Gastrocnemius medialis (tissue), 4 donors: ENCODE measurements around the gene RABEP2. TPM values are rescaled to one million over a fixed set of nuclear protein-coding genes. Genes with fewer than 3 reads are reported as not detected.
"Not testable (repeated sequence)": the region's sequence is repeated elsewhere in the genome, so short reads cannot be mapped to it uniquely, and the experiment has no call there.

Experiments used
- ATAC-seq, 2 donors: fragments of 150-250 bp; one replicate each; pipeline ENCODE4 v1.9.1; 2016
- DNase-seq, 2 donors: peaks; one replicate each; pipeline ENCODE4 v3.0.0-alpha.2; 2019
- H3K27ac ChIP-seq, 4 donors: fragments of 200-600 bp; sonication (generic); 1 replicate in 1 of 4; 2 replicates in 3 of 4; pipeline ENCODE4 v1.5.1; 2016 to 2018; ENCODE audit warnings: mild to moderate bottlenecking in 2 of 4, moderate library complexity in 1 of 4
- H3K27me3 ChIP-seq, 3 donors: fragments of 200-600 bp; sonication (generic) in 2 of 3; 1 replicate in 1 of 3; 2 replicates in 2 of 3; pipeline versions ENCODE4 v1.5.1 to v1.6.0; 2016 to 2019; ENCODE audit warnings: mild to moderate bottlenecking in 1 of 3, moderate library complexity in 1 of 3
- H3K36me3 ChIP-seq, 2 donors: fragments of 200-600 bp; sonication (generic) in 1 of 2; one replicate each; pipeline ENCODE4 v1.5.1; 2017 to 2018
- H3K4me1 ChIP-seq, 2 donors: fragments of 200-600 bp; sonication (generic) in 1 of 2; one replicate each; pipeline ENCODE4 v1.5.1; 2016 to 2017; ENCODE audit warnings: mild to moderate bottlenecking in 2 of 2
- H3K4me3 ChIP-seq, 4 donors: fragments of 200-600 bp; sonication (generic) in 3 of 4; 1 replicate in 1 of 4; 2 replicates in 3 of 4; pipeline ENCODE4 v1.5.1; 2016 to 2019; ENCODE audit warnings: mild to moderate bottlenecking in 2 of 4
- H3K9me3 ChIP-seq, 3 donors: fragments of 200-600 bp; sonication (generic) in 2 of 3; 1 replicate in 1 of 3; 2 replicates in 2 of 3; pipeline ENCODE4 v1.5.1; 2016 to 2019
- CTCF ChIP-seq, 5 experiments: fragments of 450-650 bp in 3 of 5; fragments of 200-600 bp in 2 of 5; sonication (generic) in 2 of 5; IDR thresholded peaks in 4 of 5; conservative IDR thresholded peaks in 1 of 5; 1 replicate in 4 of 5; 2 replicates in 1 of 5; pipeline ENCODE4 v1.5.1; 2016 to 2019; ENCODE audit warnings: antibody characterized with exemption in 5 of 5, mild to moderate bottlenecking in 3 of 5, moderate library complexity in 3 of 5
- POLR2A ChIP-seq, 2 donors: fragments of 450-650 bp; IDR thresholded peaks; one replicate each; pipeline ENCODE4 v1.6.1; 2017; ENCODE audit warnings: antibody characterized with exemption in 2 of 2, mild to moderate bottlenecking in 2 of 2, moderate library complexity in 2 of 2
- in situ Hi-C, 4 donors: fragments of 200-750 bp; cut with MboI; loops; one replicate each; pipeline versions ENCODE4 v1.15.0 to v1.8.0; 2017; ENCODE audit warnings: low sequenced_read_pairs in 4 of 4
- intact Hi-C: fragments of 100-400 bp; cut with DNase I; formaldehyde crosslinking; loops from one replicate; pipeline ENCODE4 v1.15.1; 2023; ENCODE audit warnings: low total_unique reads
- total RNA-seq, 4 donors: library from RNA; depleted of rRNA; stranded (reverse); fragments of >200 nt; gene quantifications; one replicate each; pipeline versions ENCODE4 v1.1.0 to v1.2.3, GENCODE V29; 2016

The RABEP2 gene
- total RNA-seq, 4 donors from 2014 or later, result 2.9 to 13.9 (median 6.4) TPM

GRCh38 chr16:28884045-28884444, 41.0 kb downstream of the RABEP2 start:
- Histone ChIP-seq H3K4me1 (peaks cover 14 to 27% of the 10 kb centered on the region in 2 donors), H3K36me3 (peaks cover 0 to 12% of the 10 kb centered on the region in 2 donors), H3K4me3 (no peak overlapping the region), H3K27me3 (no peaks in the 10 kb centered on the region), H3K27ac (peak overlapping the region; percentile 83 to 92 (median 90)), H3K9me3 (no peaks in the 10 kb centered on the region)
- TF ChIP-seq CTCF (IDR thresholded peaks at IDR 0.05 in 4 of 5, conservative IDR thresholded peaks at IDR 0.05 in 1 of 5) (no peak), POLR2A (IDR thresholded peaks at IDR 0.05) (no peak)
- in situ Hi-C loops, result no loop called here
- intact Hi-C loops, result no loop called here
- DNase-seq (no peak), ATAC-seq (no peak)

DNA sequence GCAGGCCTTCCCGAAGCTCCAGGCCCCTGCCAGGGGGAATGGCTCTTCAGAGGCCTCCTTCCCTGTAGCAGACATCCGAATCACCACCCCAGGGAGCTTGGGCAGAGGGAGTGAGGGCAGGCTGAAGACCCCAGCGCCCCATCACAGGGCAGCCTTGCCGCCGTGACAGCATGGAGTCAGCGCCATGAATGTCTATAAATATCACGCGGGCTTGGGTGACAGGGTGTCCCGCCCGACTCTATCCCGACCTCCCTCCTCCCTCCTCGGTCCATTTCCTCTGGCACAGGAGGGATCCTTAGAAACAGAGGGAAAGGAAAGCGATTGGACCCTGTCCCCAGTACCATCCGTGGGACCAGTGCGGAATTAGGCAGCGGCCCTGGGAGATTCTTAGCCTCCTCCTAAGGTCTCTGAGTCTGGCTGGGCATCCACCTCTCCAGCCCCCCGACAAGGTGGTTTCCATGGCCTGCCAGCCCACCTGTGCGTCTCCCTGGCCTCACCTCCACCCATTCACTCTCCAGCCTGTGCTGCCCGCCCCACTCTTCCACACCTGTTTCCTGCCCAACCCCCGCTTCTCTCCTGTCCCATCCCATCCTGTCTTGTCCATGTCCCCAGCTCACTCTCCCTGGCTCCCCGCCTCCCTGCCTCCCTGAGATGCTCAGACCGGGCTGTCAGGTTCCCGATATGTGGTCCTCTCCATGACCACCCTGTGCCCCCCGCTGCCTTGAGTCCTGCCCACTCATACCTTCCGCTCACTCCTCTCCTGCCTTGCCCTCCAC, 41.6 kb downstream of the RABEP2 start:
- peak in 1 of 2 donors; percentile 66 for DNase-seq
- intact Hi-C loops, result no loop called here
- ATAC-seq, result peak; percentile 34 to 53

DNA sequence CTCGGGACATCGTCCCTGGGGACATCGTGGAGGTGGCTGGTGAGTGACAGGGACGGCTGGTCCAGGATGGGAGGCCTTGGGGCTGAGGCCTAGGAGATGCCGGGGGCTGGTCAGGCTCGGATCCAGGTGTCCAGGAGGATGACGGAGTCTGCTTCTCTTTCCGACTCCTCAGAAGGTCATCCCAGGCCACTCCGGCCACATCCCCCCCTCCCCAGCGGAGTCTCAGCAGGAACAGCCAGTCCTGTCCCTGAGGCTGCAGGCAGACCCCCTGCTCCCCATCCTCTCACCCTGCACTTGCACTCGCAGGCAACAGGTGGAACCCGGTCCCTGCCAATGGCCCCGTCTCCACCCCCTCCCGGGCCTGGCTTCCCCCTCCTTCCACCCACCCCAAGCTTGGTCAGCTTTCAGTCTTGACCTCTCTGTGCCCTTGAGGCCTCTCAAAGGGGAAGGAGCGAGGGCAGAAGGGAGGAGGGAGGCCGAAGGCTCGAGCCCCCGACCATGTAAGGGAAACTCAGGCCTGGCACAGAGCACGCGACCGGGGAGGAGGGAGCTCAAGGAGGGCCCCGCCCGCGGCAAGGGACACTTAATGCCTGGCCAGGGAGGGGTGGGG, 42.4 kb downstream of the RABEP2 start:
- in situ Hi-C loops, result no loop called here
- TF ChIP-seq POLR2A (IDR thresholded peaks at IDR 0.05) (no peak), CTCF (IDR thresholded peaks at IDR 0.05 in 4 of 5, conservative IDR thresholded peaks at IDR 0.05 in 1 of 5) (peak in 1 of 5 experiments; percentile 18)

More for the DNA sequence above, 41.6 kb downstream of the RABEP2 start:
- no peak for TF ChIP-seq CTCF (IDR thresholded peaks at IDR 0.05 in 4 of 5, conservative IDR thresholded peaks at IDR 0.05 in 1 of 5)
- no peak for TF ChIP-seq POLR2A (IDR thresholded peaks at IDR 0.05)
- Histone ChIP-seq H3K27ac (peak overlapping the region; percentile 83 to 92 (median 90)), H3K4me1 (peaks cover 17 to 34% of the 10 kb centered on the region in 2 donors), H3K9me3 (no peaks in the 10 kb centered on the region), H3K4me3 (peak overlapping the region in 2 of 4 donors; percentile 24 to 29), H3K27me3 (no peaks in the 10 kb centered on the region), H3K36me3 (peaks cover 0 to 12% of the 10 kb centered on the region in 2 donors)
- in situ Hi-C loops, result no loop called here

GRCh38 chr16:28881565-28881964, 43.5 kb downstream of the RABEP2 start:
- H3K9me3 ChIP-seq, in situ Hi-C loops, H3K36me3 ChIP-seq, DNase-seq, ATAC-seq, H3K27me3 ChIP-seq, H3K4me3 ChIP-seq: not testable (repeated sequence)
- peaks cover 23 to 52% of the 10 kb centered on the region in 2 donors for H3K4me1 ChIP-seq
- H3K27ac ChIP-seq, result peak overlapping the region; percentile 83 to 92 (median 90)
- intact Hi-C loops, result loop anchor here (2.0 kb wide), 1 partner anchor 43 kb away; the partner anchor contains the start of gene RABEP2

More for the DNA sequence above, 42.4 kb downstream of the RABEP2 start:
- no peaks in the 10 kb centered on the region for H3K27me3 ChIP-seq
- peaks cover 0 to 7% of the 10 kb centered on the region in 2 donors for H3K36me3 ChIP-seq
- H3K4me1 ChIP-seq, result peaks cover 20 to 41% of the 10 kb centered on the region in 2 donors
- no peaks in the 10 kb centered on the region for H3K9me3 ChIP-seq
- H3K4me3 ChIP-seq, result peak overlapping the region in 2 of 4 donors; percentile 24 to 29
- ATAC-seq (peak; percentile 48 to 50), DNase-seq (peak; percentile 60 to 92)
- intact Hi-C loops, result no loop called here
- H3K27ac ChIP-seq, result peak overlapping the region; percentile 83 to 92 (median 90)

DNA sequence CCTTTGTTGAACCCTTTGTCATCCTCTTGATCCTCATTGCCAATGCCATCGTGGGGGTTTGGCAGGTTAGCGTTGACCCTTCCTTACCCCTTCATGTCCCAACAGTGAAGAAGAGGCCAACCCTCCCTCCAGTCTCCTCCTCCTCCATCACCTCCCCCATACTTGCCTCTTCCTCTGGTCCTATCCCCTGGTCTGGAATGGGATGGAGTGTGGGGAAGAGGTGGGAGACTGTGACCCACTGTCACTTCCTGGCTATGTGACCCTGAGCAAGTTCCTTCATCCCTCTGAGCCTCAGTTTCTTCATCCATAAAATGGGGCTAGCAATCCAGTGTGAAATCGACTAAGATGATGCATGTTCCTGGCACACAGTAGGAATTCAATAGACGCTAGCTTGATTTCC, 44.1 kb downstream of the RABEP2 start:
- H3K9me3 ChIP-seq, result no peaks in the 10 kb centered on the region
- H3K4me3 ChIP-seq, result peak overlapping the region in 1 of 4 donors; percentile 77
- in situ Hi-C loops (no loop called here), intact Hi-C loops (loop anchor here (2.0 kb wide), 1 partner anchor 44 kb away; the partner anchor contains the start of gene RABEP2)
- DNase-seq, result no peak
- H3K36me3 ChIP-seq, result no peaks in the 10 kb centered on the region
- no peak for ATAC-seq
- H3K4me1 ChIP-seq, result peaks cover 29 to 58% of the 10 kb centered on the region in 2 donors
- H3K27ac ChIP-seq, result peak overlapping the region; percentile 83 to 92 (median 90)
- H3K27me3 ChIP-seq, result no peaks in the 10 kb centered on the region
- no peak for TF ChIP-seq CTCF (IDR thresholded peaks at IDR 0.05 in 4 of 5, conservative IDR thresholded peaks at IDR 0.05 in 1 of 5)
- no peak for TF ChIP-seq POLR2A (IDR thresholded peaks at IDR 0.05)
